Kidney (tissue), 14 donors: ENCODE data around the gene RREB1. TPM values are rescaled to one million over a fixed set of nuclear protein-coding genes. Genes with fewer than 3 reads are reported as not detected.

Experiments used
- DNase-seq, 5 donors: peaks; one replicate each; pipeline ENCODE4 v3.0.0-alpha.2; 2013 to 2020
- FAIRE-seq: peaks from 2 replicates; lab custom pipeline; 2012; peaks lifted over from hg19 to GRCh38; lab: Jason Lieb, UNC
- H3K27ac ChIP-seq, 2 donors: one replicate each; pipeline ENCODE4 v1.7.0; 2013; ENCODE audit warnings: low read depth in 2 of 2, low read length in 2 of 2, inconsistent platforms in 1 of 2
- H3K27me3 ChIP-seq: one replicate; pipeline ENCODE4 v1.7.1; 2013; ENCODE audit warnings: low read length, inconsistent platforms; ENCODE audit not compliant: control insufficient read depth, insufficient read depth
- H3K36me3 ChIP-seq, 3 donors: one replicate each; pipeline versions ENCODE4 v1.7.0 to v1.7.1; 2013; ENCODE audit warnings: low read length in 3 of 3, control low read depth in 1 of 3, inconsistent platforms in 1 of 3; ENCODE audit not compliant: insufficient read depth in 3 of 3, control insufficient read depth in 2 of 3
- H3K4me1 ChIP-seq, 3 donors: one replicate each; pipeline versions ENCODE4 v1.7.0 to v1.7.1; 2013; ENCODE audit warnings: low read length in 3 of 3, inconsistent platforms in 1 of 3, low read depth in 1 of 3; ENCODE audit not compliant: control insufficient read depth in 2 of 3, insufficient read depth in 2 of 3
- H3K4me3 ChIP-seq, 3 donors: one replicate each; pipeline versions ENCODE4 v1.7.0 to v1.8.1; 2013; ENCODE audit warnings: low read length in 3 of 3, control low read depth in 1 of 3, inconsistent platforms in 1 of 3
- H3K9ac ChIP-seq, 3 donors: one replicate each; pipeline versions ENCODE4 v1.7.0 to v1.7.1; 2013; ENCODE audit warnings: low read length in 3 of 3, control low read depth in 1 of 3, inconsistent platforms in 1 of 3
- H3K9me3 ChIP-seq, 3 donors: one replicate each; pipeline versions ENCODE4 v1.7.0 to v1.7.1; 2013; ENCODE audit warnings: low read length in 3 of 3, control low read depth in 1 of 3, inconsistent platforms in 1 of 3; ENCODE audit not compliant: control insufficient read depth in 2 of 3, insufficient read depth in 1 of 3
- CTCF ChIP-seq: IDR thresholded peaks from 3 replicates; pipeline ENCODE4 v1.5.1; 2012; ENCODE audit warnings: mild to moderate bottlenecking, moderate library complexity, borderline replicate concordance; ENCODE audit not compliant: insufficient read depth; ENCODE audit errors: extremely low read depth
- intact Hi-C: fragments of 100-400 bp; cut with DNase I; formaldehyde crosslinking; loops from one replicate; pipeline ENCODE4 v1.11.1; 2022
- polyA plus RNA-seq: library from polyadenylated mRNA; stranded (reverse); fragments of 350-450 nt; fragmentation: Illumina TruSeq; extraction: RNeasy Lipid Tissue Mini Kit (QIAGEN cat#74804); gene quantifications from one replicate; pipeline ENCODE4 v1.2.3, GENCODE V29; 2014; ENCODE audit warnings: low read depth, low replicate concordance; ENCODE audit not compliant: insufficient read depth
- total RNA-seq: library from RNA; stranded (reverse); fragmentation: NEBNext Ultra II Directional; extraction: Animal tissue kit (Norgen Biotek cat#: 25700); gene quantifications from one replicate; pipeline ENCODE4 v1.2.1, GENCODE V29; 2021
- donor health status: control.
- donor health status: control.
- donor health status: control.
- donor health status: control.
- donor health status: control.
- donor health status: DM: yes; HTN: yes; CAD: no.
- donor health status: Normal renal cell carcinoma (clear cell type).

Gene RREB1
- total and polyA plus RNA-seq, 2 donors from 2014 or later = 5.9 to 56.5 TPM

GRCh38 chr6:7087066-7087465, 20.7 kb upstream of the RREB1 start:
- TF ChIP-seq CTCF = no peak
- no peak for FAIRE-seq
- intact Hi-C loops = no loop called here
- Histone ChIP-seq H3K4me3 (peak overlapping the region in 2 of 3 donors; percentile 41 to 45), H3K36me3 (no peaks in the 10 kb centered on the region), H3K9me3 (no peaks in the 10 kb centered on the region), H3K27me3 (no peaks in the 10 kb centered on the region), H3K9ac (peak overlapping the region in 1 of 3 donors; percentile 2), H3K4me1 (peaks cover 0 to 5% (median 4%) of the 10 kb centered on the region in 3 donors), H3K27ac (no peak overlapping the region)
- DNase-seq = peak in 1 of 5 donors; percentile 9

- Histone ChIP-seq H3K4me3 (peak overlapping the region in 1 of 3 donors; percentile 41), H3K9ac (no peak overlapping the region), H3K4me1 (peaks cover 0 to 5% (median 4%) of the 10 kb centered on the region in 3 donors), H3K27me3 (no peaks in the 10 kb centered on the region), H3K36me3 (no peaks in the 10 kb centered on the region), H3K9me3 (no peaks in the 10 kb centered on the region), H3K27ac (no peak overlapping the region)
- DNase-seq = no peak
- intact Hi-C loops = no loop called here
- no peak for FAIRE-seq
- TF ChIP-seq CTCF = no peak
Measured at GRCh38 chr6:7087491-7087979, 20.2 kb upstream of the RREB1 start.

GRCh38 chr6:7088076-7088742, 19.6 kb upstream of the RREB1 start:
- no peak for TF ChIP-seq CTCF
- H3K27me3 ChIP-seq = no peaks in the 10 kb centered on the region
- no peak overlapping the region for H3K4me3 ChIP-seq
- no peak overlapping the region for H3K9ac ChIP-seq
- H3K36me3 ChIP-seq = no peaks in the 10 kb centered on the region
- intact Hi-C loops = no loop called here
- H3K4me1 ChIP-seq = peaks cover 0 to 5% (median 4%) of the 10 kb centered on the region in 3 donors
- H3K27ac ChIP-seq = no peak overlapping the region
- no peaks in the 10 kb centered on the region for H3K9me3 ChIP-seq
- no peak for FAIRE-seq
- no peak for DNase-seq

- H3K4me1 ChIP-seq = peaks cover 0 to 8% (median 0%) of the 10 kb centered on the region in 3 donors
- H3K27ac ChIP-seq = no peak overlapping the region
- H3K9ac ChIP-seq = no peak overlapping the region
- no peaks in the 10 kb centered on the region for H3K9me3 ChIP-seq
- H3K36me3 ChIP-seq = no peaks in the 10 kb centered on the region
- FAIRE-seq (no peak), DNase-seq (no peak)
- H3K4me3 ChIP-seq = no peak overlapping the region
- no peaks in the 10 kb centered on the region for H3K27me3 ChIP-seq
- no peak for TF ChIP-seq CTCF
- intact Hi-C loops = no loop called here
Measured at GRCh38 chr6:7098993-7099392, 8.8 kb upstream of the RREB1 start.
